GM12872 (cell line): ENCODE results near the gene ADAM17.

Experiments used
- CTCF ChIP-seq: IDR thresholded peaks from 3 replicates; pipeline ENCODE4 v1.5.1; 2011; ENCODE audit warnings: low read depth, mild to moderate bottlenecking, low read length, moderate library complexity; ENCODE audit not compliant: insufficient read depth

Gene ADAM17

GRCh38 chr2:9508931-9509330 lies 46.7 kb downstream of the ADAM17 start:
- TF ChIP-seq CTCF, result no peak

- no peak for TF ChIP-seq CTCF
Measured at GRCh38 chr2:9498210-9498609, 57.4 kb downstream of the ADAM17 start.

GRCh38 chr2:9497017-9497416 lies 58.6 kb downstream of the ADAM17 start:
- TF ChIP-seq CTCF, result no peak

GRCh38 chr2:9494081-9494480 lies 61.5 kb downstream of the ADAM17 start:
- TF ChIP-seq CTCF, result no peak

- TF ChIP-seq CTCF, result no peak
Measured at GRCh38 chr2:9493478-9493877, 62.2 kb downstream of the ADAM17 start.

GRCh38 chr2:9492927-9493326 lies 62.7 kb downstream of the ADAM17 start:
- TF ChIP-seq CTCF, result no peak

- no peak for TF ChIP-seq CTCF
Measured at GRCh38 chr2:9490789-9491188, 64.8 kb downstream of the ADAM17 start.
